IPS-NIHi11 (cell line): Measurements from ENCODE around the gene HMGN1.

Source experiments
- DNase-seq: peaks from one replicate; pipeline ENCODE4 v3.0.0; 2012; ENCODE audit warnings: mixed read lengths, low spot score

HMGN1 gene

GRCh38 chr21:39296891-39297290 is 52.0 kb downstream of the HMGN1 start:
- DNase-seq: no peak
